Activated gamma-delta T cell treated with Interleukin-2 at 50 U/mL for 16 hours (primary cell): ENCODE measurements around the gene TMED4.
"Not testable (repeated sequence)": the region's sequence is repeated elsewhere in the genome, so short reads cannot be mapped to it uniquely, and the experiment has no call there.

ENCODE experiments used
- DNase-seq: peaks from one replicate; pipeline ENCODE4 v3.0.0-alpha.2; 2020

Gene TMED4

DNA sequence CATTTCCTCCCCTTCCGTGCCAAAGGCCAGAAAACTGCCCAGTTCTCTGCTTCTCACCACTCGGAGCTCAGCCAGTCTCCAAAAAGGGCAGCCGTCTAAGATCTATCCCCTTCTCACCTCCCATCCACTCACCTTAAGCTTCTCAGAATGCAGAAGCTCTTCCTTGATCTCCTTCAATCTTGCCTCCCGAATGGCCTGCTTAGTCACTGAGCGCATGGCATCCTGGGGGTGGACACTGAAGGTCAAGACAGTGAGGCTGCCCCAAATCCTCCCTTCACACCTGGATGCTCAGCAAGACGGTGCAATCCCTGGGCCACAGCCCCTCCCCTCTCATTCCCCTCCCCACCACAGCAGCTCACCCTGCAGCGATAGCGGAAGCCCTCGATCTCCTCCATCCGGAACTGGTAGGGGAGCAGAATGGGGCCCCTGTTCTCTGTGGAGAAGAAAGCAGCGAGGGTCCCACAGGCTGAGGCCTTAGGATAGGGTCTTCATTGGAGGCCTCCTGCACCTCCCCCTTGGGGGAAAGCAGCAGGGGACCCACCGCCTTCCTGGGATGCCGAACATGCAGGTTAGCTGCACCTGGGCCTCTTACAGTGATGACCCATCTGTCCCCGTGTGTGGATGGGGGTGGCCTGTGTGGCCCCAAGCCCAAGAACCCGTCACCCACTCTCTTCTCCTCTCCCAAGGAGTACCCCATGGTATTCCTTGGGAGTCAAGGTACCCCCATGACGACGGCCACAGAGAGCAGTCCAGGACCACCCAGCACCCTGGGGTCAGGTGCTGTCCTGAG lies 13.1 kb downstream of the TMED4 start:
- no peak for DNase-seq

DNA sequence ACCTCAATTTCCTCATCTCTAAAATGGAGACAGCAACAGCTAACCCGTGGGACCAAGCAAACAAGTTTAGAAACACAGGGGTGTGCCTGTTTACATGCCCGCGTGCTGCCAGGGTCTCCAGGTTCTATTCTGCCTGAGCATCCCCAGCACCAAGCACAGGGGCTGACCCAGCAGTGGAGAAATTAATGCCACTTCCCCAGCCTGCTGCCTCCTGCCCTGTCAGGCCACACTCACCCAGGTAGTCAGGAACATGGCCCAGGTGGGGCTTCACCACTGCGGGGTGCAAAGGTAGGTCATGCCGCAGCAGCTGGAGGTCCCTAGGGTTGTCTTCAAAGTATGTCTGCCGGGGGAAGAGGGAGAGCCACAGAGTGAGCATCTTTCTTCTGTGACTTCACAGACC lies 14.1 kb downstream of the TMED4 start:
- no peak for DNase-seq

DNA sequence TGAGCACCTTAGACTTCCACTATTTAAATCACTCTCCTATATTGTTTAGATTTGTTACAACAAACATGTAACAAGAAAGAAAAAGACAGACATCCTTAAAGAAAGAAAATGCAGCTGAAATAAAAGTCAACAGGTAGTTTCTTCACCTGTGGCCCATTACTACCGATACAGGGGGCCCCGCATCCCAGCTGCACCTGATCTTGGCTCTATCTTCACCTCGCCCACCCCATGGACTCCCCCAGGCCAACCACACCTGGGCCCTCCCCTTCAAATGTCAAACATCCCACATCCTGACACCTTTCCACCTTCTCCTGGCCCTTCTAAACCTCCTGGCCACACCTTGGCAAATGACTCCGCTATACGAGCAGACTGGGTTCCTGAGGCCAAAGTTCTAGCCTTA lies 15.4 kb downstream of the TMED4 start:
- no peak for DNase-seq

DNA sequence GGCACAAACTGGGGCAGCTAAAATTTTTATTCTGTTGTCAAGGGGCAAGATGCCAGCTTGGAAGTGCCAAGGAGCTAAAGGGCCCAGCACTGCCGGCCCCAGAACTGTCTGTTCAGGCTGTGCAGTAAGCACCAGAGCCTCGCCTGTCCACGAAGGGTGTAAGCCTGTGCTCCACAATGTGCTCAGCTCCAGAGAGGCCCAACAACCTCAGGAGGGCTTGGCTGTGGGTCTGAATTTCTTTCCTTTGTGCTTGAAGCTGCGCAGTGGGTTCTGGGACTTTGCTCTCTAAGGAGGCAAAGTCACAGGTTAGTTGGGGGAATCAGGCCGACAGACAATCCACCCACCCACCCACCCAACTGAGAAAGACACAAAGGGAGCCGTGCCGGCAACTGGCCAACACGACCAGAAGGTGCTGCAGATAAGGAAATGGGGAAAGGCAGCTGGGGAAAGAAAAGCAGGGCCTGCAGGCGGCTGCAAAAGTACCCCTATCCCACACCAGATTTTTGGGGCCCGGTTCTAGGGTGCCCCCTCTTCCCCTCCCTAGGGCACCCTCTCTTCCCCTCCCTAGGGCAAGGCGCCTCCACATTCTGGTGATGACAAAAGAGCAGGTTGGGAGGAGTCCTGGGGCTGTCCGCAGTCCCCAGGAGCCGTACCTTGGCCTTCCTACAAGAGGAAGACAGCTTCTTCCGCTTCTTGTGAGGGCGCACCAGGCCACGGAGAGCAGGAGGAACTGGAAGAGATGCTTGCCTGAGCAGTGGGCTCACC lies 16.1 kb downstream of the TMED4 start:
- DNase-seq, result no peak

DNA sequence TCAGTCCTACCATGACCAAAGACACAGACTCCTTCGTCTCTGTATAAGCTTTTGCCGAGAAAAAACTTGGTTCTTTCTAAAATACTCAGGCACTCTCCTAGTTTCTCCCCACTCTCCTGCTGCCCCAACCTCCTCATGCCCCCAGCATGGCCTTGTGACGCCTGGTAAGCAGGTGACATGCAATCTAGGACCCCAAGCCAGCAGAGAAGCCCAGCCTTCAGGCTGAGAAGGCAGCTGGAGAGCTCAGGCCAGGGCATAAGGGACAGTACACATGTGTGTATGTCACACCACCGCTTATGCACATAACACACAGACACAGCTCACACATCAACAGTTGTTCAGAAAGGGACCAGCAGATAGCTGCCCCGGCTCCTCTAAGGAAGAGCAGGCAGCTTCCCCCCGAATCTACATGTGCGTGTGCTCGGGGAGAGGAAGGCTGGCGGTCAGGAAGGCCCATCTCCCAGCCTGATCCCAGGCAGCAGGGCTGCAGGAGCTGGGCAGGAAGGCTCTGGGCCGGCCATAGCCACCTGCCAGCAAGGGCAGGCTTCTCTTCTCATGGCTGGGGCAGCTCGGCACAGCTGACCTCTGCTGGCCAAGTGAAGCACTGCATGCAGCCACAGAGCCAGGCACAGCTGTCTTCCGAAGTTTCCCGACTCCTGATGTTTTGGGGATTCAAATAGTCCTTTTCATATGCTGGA lies 16.8 kb downstream of the TMED4 start:
- peak; percentile 59 for DNase-seq

DNA sequence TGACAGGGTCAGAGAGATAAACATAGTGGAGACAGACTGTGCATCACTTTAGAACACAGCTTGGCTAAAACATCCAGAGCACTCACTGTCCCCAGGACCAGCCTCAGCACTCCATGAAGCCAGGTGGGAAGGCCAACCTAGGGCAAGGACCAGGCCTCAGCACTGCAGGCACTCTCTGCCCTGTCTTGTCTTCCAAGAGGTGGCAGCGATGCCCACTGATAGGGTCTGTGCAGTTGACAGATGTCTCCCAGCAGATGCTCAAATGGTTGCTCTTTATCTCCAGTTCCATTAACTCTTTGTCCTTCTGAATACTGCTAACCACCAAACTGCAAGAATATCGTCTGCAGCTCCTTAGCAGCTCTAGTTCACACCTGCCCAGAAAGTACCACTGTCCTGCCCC lies 17.4 kb downstream of the TMED4 start:
- no peak for DNase-seq

DNA sequence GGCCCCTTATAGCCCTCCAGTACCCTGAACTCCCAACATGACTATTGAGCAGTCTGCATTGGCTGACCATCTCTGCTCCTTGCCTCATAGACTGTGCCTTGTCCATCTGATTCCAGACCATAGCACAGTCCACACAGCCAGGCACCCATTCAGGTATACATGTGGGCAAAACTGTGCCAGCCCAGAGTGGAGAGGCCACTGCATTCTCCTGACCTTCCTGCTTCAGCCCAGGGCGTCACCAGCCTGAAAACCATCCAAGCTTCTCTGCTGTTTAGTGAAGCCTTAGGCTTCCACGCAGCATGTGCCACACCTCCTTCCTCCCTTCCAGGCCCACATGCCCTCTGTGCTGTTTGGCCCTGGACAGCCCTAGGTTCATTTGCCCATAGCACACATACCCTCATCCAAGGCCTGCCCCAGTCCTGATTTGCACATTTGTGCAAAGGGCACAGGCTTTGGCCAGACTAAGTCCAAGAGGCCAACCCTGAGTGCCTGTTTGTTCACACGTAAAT lies 18.8 kb downstream of the TMED4 start:
- DNase-seq, result no peak

DNA sequence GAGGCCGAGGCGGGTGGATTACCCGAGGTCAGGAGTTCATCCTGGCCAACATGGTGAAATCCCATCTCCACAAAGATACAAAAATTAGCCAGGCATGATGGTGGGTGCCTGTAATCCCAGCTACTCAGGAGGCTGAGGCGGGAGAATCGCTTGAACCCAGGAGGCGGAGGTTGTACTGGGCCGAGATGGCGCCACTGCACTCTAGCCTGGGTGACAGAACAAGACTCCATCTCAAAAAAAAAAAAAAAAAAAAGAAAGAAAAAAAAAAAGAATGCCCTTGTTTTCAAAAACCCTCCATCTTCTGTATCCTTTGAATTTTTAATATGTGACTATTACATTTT lies 19.4 kb downstream of the TMED4 start:
- not testable (repeated sequence) for DNase-seq

DNA sequence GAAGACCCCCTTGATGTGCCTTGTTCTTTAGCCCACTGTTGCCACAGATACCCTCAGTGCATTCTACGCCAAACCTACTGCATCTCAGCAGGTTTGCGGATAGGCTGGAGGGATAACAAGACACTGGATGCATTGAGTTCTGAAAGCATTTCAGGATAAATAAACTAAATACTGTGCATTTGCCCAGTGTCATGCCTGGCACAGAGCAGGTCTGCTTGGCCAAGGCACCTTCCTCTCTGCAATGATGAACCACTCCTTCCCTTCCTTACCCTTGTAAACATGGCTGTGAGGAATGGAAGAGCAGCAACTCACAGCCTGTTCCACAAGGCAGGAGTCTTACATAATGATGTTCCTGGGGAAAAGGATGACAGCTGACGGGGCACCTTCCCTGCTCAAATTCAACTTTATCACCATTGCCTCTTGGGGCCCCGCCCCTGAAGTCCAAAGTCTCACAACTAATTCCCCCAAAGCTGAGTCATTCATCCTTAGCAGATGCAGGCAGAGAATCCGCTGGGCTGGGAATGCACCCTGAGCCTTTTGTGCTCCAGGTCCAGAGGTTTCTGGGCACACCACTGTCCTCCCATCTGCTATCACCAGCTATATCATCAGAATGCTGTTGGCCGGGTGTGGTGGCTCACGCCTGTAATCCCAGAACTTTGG lies 19.9 kb downstream of the TMED4 start:
- DNase-seq, result no peak

DNA sequence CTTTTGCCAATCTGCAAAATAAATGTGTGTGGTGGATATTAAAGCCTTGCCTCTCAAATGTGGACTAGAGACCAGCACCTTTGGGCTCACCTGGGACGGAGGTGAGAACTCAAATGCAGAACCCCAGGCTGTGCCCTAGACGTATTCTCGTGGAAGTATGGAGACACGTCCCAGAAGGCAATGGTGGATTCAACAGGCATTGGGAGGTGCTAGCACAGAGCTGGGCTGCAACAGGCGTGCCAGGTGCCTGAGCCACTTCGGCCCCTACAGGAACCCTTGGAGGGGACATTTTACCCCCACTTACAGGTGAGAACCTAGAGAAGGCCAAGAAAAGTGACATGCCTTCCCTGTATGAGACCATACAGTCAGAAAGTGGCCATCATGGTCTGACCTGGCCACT lies 20.6 kb downstream of the TMED4 start:
- DNase-seq, result no peak

DNA sequence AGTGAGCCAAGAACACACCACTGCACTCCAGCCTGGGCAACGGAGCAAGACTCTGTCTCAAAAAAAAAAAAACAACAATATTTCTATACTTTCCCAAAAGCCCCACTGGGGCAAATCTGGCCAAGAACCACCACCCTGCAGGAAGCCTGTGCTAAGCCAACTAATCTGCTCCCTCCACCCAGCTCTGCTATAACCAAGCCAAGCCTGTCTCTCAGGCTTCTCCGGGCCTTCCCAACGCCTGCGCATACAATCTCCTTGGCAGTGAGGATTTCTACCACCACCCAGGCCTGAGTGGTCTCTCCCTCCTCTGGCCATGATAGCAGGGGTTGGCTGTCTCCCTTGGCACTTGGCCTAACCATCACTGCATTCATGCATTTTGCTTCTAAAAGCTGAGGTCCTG lies 22.5 kb downstream of the TMED4 start:
- no peak for DNase-seq

DNA sequence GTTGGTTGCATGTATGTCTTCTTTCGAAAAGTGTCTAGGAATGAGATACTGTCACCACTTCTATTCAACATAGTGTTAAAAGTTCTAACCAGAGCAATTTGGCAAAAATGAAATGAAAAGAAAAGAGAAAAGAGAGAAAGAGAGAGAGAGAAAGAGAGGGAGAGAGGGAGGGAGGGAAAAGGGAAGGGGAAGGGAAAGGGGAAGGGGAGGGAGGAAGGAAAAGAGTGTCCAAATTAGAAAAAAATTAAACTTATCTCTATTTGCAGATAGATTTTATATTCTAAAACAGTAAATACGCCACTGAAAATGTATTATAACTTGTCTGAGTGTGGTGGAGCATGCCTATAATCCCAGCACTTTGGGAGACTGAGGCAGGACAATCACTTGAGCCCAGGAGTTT lies 24.5 kb downstream of the TMED4 start:
- DNase-seq, result no peak

DNA sequence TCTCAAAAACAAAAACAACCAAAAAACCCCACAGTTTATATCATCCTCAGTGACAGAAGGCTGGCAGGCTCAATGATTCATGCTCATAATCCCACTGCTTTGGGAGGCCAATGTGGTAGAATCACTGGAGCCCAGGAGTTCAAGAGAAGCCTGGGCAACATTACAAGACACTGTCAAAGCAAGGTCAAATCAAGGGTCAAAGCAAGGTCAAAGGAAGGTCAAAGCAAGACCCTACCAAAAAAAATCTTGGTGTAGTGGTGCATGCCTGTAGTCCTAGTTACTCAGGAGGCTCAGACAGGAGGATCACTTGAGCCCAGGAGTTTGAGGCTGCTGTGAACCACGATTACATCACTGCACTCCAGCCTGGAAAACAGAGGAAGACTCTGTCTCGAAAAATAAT lies 26.7 kb downstream of the TMED4 start:
- DNase-seq, result no peak

DNA sequence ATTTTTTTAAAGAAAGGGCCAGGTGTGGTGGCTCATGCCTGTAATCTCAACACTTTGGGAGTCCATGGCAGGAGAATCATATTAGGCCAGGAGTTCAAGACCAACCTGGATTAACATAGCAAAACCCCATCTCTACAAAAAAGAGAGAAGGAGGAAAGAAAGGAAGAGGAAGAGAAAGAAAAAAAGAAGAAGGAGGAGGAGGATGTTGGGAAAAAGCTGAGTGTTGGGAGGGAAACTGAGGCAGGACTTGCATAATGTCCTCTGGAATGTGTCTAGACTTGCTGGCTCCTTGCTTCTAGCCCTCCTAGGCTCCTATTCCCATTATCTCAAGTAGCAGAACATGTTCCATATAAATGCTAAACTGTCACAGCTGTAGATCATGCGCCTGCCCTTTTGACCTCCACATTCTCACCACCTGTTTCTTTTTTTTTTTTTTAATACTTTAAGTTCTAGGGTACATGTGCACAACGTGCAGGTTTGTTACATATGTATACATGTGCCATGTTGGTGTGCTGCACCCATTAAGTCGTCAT lies 29.5 kb downstream of the TMED4 start:
- not testable (repeated sequence) for DNase-seq

DNA sequence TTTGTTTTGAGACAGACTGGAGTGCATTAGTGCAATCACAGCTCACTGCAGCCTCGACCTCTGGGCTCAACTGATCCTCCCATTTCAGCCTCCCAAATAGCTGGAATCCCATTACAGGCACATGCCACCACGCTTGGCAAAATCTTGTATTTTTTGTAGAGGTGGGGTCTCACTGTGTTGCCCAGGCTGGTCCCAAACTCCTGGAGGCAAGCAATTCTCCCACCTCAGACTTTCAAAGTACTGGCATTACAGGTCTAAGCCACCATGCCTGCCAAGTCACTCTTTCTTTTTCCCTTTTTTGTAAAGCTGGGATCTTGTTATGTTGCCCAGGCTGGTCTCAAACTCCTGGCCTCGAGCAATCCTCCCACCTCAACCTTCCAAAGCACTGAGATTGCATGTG lies 32.6 kb downstream of the TMED4 start:
- no peak for DNase-seq

DNA sequence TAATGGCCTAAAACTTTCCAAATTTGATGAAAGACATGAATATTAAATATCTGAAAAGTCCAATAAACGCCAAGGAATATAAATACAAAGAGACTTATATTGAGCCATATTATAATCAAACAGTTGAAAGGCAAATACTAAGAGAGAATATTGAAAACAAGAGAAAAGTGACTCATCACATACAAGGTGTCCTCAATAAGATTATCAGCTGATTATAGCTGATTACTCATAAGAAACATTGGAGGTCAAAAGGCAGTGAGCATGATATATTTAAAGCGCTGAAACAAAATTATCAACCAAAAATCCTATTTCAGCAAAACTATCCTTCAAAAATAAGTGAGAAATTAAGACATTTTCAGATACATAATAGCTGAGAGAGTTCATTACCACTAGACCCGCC lies 33.1 kb downstream of the TMED4 start:
- DNase-seq, result no peak

DNA sequence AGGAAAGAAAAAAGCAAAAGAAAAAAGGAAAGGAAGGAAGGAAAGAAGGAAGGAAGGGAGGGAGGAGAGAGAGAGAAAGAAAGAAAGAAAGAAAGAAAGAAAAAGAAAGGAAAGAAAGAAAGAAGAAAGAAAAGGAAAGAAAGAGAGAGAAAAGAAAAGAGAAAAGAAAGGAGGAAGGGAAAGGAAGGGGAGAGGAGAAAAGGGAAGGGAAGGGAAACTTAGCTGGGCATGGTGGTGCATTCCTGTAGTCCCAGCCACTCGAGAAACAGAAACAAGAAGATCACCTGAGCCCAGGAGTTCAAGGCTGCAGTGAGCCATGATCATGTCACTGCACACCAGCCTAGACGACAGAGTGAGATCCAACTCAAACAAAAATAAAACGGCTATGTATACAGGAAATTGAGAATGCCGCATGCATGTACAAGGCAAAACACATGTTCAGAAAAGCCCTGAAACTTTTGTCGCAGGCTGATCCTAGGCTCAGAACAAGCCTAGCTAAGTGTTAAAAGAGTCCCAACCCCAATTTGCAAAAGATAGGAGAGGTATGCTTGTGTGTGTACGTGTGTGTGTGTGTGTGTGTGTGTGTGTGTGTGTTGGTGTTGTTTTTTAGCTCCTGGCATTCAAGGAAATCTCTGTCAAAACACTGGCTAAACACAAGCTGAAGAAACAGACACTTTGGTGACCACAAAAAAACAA lies 34.3 kb downstream of the TMED4 start:
- no peak for DNase-seq

DNA sequence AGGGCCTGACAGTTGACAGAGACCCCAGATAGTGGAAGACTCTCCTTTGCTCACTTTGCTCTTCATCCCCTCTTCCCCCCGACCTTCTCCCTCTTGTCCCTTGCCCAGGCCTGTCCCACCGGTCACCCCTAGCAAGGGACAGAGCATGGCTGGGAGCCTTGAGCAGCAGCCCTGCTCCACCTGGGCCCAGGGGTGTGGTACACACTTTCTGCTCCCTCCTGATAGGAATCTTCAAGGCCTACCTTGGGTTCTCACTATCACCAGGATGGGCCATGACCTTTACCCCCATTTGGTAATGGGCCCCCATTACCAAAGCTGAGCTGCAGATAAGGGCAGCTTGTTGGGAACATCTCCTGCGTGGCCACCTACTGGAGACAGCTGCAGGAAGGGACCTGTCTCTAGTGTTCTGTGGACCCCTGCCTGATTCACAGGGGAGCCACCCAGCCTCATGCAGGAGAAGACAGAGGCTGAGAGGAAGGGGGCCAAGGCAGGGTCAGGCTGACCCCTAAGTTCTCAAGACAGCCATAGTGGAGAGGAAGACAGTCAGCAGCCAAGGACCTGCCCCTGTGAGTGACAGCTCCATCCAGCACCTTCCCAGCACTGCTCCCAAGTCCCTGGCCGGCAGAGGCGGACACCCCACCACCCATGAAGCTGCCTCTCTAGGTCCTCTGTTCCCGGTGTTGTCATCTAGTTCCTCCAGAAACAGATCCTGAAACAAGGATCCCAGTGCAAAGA lies 40.0 kb downstream of the TMED4 start:
- no peak for DNase-seq

DNA sequence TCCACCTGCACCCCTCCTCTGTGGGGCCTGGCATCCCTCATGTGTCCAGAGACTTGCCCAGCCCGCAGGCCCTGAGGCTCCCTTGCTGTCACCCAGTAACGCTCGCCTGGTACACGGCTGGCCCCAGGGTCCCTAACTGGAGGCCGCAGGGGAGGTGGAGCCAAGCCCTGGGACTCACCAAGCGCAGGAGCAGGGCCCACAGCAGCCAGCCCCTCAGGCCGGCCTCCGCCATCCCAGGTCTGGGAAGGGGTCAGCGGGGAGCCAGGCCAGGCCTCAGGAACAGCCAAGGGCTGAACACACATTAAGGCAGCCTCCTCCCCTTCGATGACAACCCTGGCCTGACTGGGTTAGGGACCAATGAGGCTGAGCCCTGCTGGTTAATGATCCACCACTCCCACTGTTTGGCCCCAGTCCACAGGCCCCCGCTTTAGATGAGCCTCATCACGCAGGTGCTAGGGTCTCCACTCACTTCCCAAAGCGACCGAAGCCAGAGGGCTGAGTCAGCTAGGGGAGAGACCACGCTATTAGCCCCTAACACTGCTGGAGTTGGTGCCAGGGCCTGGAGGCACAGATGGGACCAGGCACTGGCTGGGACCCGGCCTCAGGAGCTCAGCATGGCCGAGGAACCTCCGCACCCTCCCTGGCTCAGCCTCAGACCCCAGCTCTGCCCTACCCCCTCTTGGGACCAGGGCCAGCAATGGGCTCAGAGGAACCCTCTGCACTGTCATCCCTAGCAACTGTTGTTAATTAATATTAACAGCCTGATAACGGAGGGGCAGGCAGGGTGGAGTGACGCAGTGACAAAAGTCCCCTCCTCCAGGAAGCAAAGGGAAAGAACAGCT lies 40.8 kb downstream of the TMED4 start, which contains the start of gene NPC1L1:
NPC1L1 (minus strand) TSS at position 303 of the 842 bp plus-strand sequence; CDS start at position 232, 71 bp downstream.
- no peak for DNase-seq

DNA sequence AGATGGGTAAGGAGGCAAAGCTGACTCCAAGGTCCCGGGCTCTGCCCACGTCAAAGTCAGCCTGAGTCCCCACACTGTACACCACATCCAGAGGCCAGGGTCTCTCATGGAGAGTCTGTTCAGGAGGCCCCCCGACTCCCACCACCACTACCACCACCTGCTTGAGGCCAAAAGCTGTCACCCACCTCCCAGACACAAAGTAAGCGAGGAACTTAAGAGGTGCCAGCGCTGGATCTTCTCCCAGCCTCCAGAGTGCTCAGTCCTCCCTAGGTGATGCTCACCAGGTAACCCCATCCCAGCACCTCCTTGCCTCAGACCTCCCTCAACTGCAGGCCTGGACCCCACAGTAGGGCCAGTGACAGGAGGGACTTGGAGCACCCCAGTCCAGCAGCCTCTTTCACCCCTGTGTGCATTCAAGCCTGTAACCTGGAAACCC lies 41.4 kb downstream of the TMED4 start:
- DNase-seq, result no peak
